Measurements from ENCODE around the gene SCAMP3.
"Not testable (repeated sequence)": the region's sequence is repeated elsewhere in the genome, so short reads cannot be mapped to it uniquely, and the experiment has no call there.

Gene SCAMP3

GRCh38 chr1:155244368-155245162 is 17.6 kb downstream of the SCAMP3 start:
- no peaks in the 10 kb centered on the region for H3K9me3 ChIP-seq (ENCODE audit: control extremely low read depth in 1 of 5, control insufficient read depth in 4 of 5, insufficient read depth in 2 of 5, low read depth in 1 of 5, low read length in 4 of 5)
- DNase-seq, result peak; percentile 99 to 100 (median 100)
- WGBS (ENCODE audit: insufficient coverage), result 0% methylated on average over 42 of the region's 53 CpGs
- peak overlapping the region; percentile 28 to 79 (median 74) for H3K4me3 ChIP-seq (ENCODE audit: control insufficient read depth in 1 of 7, extremely low read depth in 1 of 7, insufficient read depth in 4 of 7, low read depth in 2 of 7, low read length in 6 of 7)
- H3K36me3 ChIP-seq (ENCODE audit: control insufficient read depth in 4 of 4, insufficient read depth in 4 of 4, low read length in 3 of 4), result peaks cover 0 to 17% (median 9%) of the 10 kb centered on the region in 4 experiments
- ChIA-PET CTCF (interaction anchor here (1.1 to 2.9 kb wide), 9 partner anchors 17 to 147 kb away, joined by 3 to 14 read pairs (median 5); partner anchors contain the start of genes KRTCAP2, MTX1 and THBS3), POLR2A (interaction anchor here (1.6 kb wide), 1 partner anchor 17 kb away, joined by 9 read pairs; no protein-coding TSS in a partner anchor)
- H3K4me1 ChIP-seq (ENCODE audit: control extremely low read depth in 1 of 4, control insufficient read depth in 4 of 4, insufficient read depth in 4 of 4, low read length in 3 of 4), result peaks cover 6 to 41% (median 32%) of the 10 kb centered on the region in 4 experiments
- no peaks in the 10 kb centered on the region for H3K27me3 ChIP-seq (replicated peaks in 2 of 5; ENCODE audit: control insufficient read depth in 4 of 5, insufficient read depth in 5 of 5, low read length in 4 of 5)
- H3K27ac ChIP-seq (ENCODE audit: insufficient read depth in 1 of 2, low read depth in 1 of 2, low read length in 2 of 2, poor library complexity in 1 of 2, severe bottlenecking in 2 of 2), result peak overlapping the region; percentile 33 to 77

- Histone ChIP-seq H3K27ac (ENCODE audit: insufficient read depth in 1 of 2, low read depth in 1 of 2, low read length in 2 of 2, poor library complexity in 1 of 2, severe bottlenecking in 2 of 2) (peak overlapping the region in 1 of 2 experiments; percentile 77), H3K4me3 (ENCODE audit: control insufficient read depth in 1 of 7, extremely low read depth in 1 of 7, insufficient read depth in 4 of 7, low read depth in 2 of 7, low read length in 6 of 7) (peak overlapping the region in 3 of 7 experiments; percentile 78 to 79 (median 78))
Observed at GRCh38 chr1:155242805-155243358, 19.3 kb downstream of the SCAMP3 start.

GRCh38 chr1:155241841-155242264 is 20.3 kb downstream of the SCAMP3 start:
- H3K4me1 ChIP-seq (ENCODE audit: control extremely low read depth in 1 of 4, control insufficient read depth in 4 of 4, insufficient read depth in 4 of 4, low read length in 3 of 4), result peaks cover 6 to 39% (median 32%) of the 10 kb centered on the region in 4 experiments
- ChIA-PET POLR2A (no interaction called here), CTCF (interaction anchor here (0.7 to 3.6 kb wide), 5 partner anchors 9 to 76 kb away, joined by 3 to 19 read pairs (median 4); partner anchors contain the start of genes MTX1 and THBS3)
- no peaks in the 10 kb centered on the region for H3K9me3 ChIP-seq (ENCODE audit: control extremely low read depth in 1 of 5, control insufficient read depth in 4 of 5, insufficient read depth in 2 of 5, low read depth in 1 of 5, low read length in 4 of 5)
- H3K27ac ChIP-seq (ENCODE audit: insufficient read depth in 1 of 2, low read depth in 1 of 2, low read length in 2 of 2, poor library complexity in 1 of 2, severe bottlenecking in 2 of 2), result peak overlapping the region in 1 of 2 experiments; percentile 1
- peak in 1 of 3 donors; percentile 30 for DNase-seq
- H3K36me3 ChIP-seq (ENCODE audit: control insufficient read depth in 4 of 4, insufficient read depth in 4 of 4, low read length in 3 of 4), result peaks cover 2 to 17% (median 12%) of the 10 kb centered on the region in 4 experiments
- H3K27me3 ChIP-seq (replicated peaks in 2 of 5; ENCODE audit: control insufficient read depth in 4 of 5, insufficient read depth in 5 of 5, low read length in 4 of 5), result no peaks in the 10 kb centered on the region
- WGBS (ENCODE audit: insufficient coverage), result 75% methylated on average over 4 of the region's 4 CpGs
- no peak overlapping the region for H3K4me3 ChIP-seq (ENCODE audit: control insufficient read depth in 1 of 7, extremely low read depth in 1 of 7, insufficient read depth in 4 of 7, low read depth in 2 of 7, low read length in 6 of 7)

More at GRCh38 chr1:155242805-155243358, 19.3 kb downstream of the SCAMP3 start:
- H3K9me3 ChIP-seq (ENCODE audit: control extremely low read depth in 1 of 5, control insufficient read depth in 4 of 5, insufficient read depth in 2 of 5, low read depth in 1 of 5, low read length in 4 of 5), result no peaks in the 10 kb centered on the region
- POLR2A ChIA-PET, result no interaction called here
- peaks cover 0 to 18% (median 11%) of the 10 kb centered on the region in 4 experiments for H3K36me3 ChIP-seq (ENCODE audit: control insufficient read depth in 4 of 4, insufficient read depth in 4 of 4, low read length in 3 of 4)
- CTCF ChIA-PET, result interaction anchor here (0.7 to 3.6 kb wide), 5 partner anchors 8 to 145 kb away, joined by 3 to 19 read pairs (median 7); partner anchors contain the start of genes MTX1 and THBS3
- no peaks in the 10 kb centered on the region for H3K27me3 ChIP-seq (replicated peaks in 2 of 5; ENCODE audit: control insufficient read depth in 4 of 5, insufficient read depth in 5 of 5, low read length in 4 of 5)
- no peak for DNase-seq
- WGBS (ENCODE audit: insufficient coverage), result 93% methylated on average over 2 of the region's 3 CpGs
- H3K4me1 ChIP-seq (ENCODE audit: control extremely low read depth in 1 of 4, control insufficient read depth in 4 of 4, insufficient read depth in 4 of 4, low read length in 3 of 4), result peaks cover 6 to 39% (median 32%) of the 10 kb centered on the region in 4 experiments

DNA sequence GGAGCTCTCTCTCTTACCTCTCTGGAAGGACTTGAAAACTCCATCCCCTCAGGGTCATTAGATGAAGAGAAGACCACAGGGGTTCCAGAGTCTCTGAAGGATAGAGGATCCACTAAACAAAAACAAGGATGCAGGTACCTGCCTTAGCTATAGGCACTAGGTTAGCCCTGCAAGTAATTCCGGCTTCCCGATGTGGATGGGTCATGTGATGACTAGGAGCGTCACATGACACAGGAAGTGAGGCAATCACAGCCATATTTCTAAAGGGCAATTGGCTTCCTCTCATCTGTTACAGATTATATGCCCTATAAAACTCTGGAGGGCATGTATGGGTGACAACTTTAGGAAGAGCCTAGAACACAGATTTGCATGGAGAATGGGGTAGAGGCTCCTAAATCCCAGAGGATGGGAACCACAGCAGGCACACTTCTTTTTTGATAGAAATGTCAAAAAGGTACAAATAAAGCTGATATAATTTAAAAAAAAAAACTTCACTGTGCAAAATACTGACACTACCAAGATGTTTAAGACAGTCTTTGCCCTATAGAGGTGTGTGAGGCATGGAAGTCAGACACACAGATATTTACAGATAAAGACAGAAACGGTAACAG is 21.0 kb downstream of the SCAMP3 start:
- H3K36me3 ChIP-seq (ENCODE audit: control insufficient read depth in 4 of 4, insufficient read depth in 4 of 4, low read length in 3 of 4), result peaks cover 6 to 23% (median 13%) of the 10 kb centered on the region in 4 experiments
- WGBS (ENCODE audit: insufficient coverage), result 23% methylated on average over 3 of the region's 4 CpGs
- ChIA-PET CTCF (interaction anchor here (1.1 to 3.6 kb wide), 6 partner anchors 10 to 75 kb away, joined by 3 to 19 read pairs (median 3); partner anchors contain the start of genes KRTCAP2 and THBS3), POLR2A (interaction anchor here (0.6 kb wide), 1 partner anchor 301 kb away, joined by 3 read pairs; no protein-coding TSS in a partner anchor)
- no peaks in the 10 kb centered on the region for H3K27me3 ChIP-seq (replicated peaks in 2 of 5; ENCODE audit: control insufficient read depth in 4 of 5, insufficient read depth in 5 of 5, low read length in 4 of 5)
- H3K4me3 ChIP-seq (ENCODE audit: control insufficient read depth in 1 of 7, extremely low read depth in 1 of 7, insufficient read depth in 4 of 7, low read depth in 2 of 7, low read length in 6 of 7), result peak overlapping the region in 6 of 7 experiments; percentile 59 to 85 (median 64)
- peak overlapping the region in 1 of 2 experiments; percentile 75 for H3K27ac ChIP-seq (ENCODE audit: insufficient read depth in 1 of 2, low read depth in 1 of 2, low read length in 2 of 2, poor library complexity in 1 of 2, severe bottlenecking in 2 of 2)
- H3K9me3 ChIP-seq (ENCODE audit: control extremely low read depth in 1 of 5, control insufficient read depth in 4 of 5, insufficient read depth in 2 of 5, low read depth in 1 of 5, low read length in 4 of 5), result no peaks in the 10 kb centered on the region
- peaks cover 6 to 39% (median 32%) of the 10 kb centered on the region in 4 experiments for H3K4me1 ChIP-seq (ENCODE audit: control extremely low read depth in 1 of 4, control insufficient read depth in 4 of 4, insufficient read depth in 4 of 4, low read length in 3 of 4)
- DNase-seq, result peak; percentile 75 to 86 (median 85)

GRCh38 chr1:155236451-155236850 is 25.7 kb downstream of the SCAMP3 start:
- ChIA-PET CTCF (no interaction called here), POLR2A (no interaction called here)
- H3K4me3 ChIP-seq (ENCODE audit: control insufficient read depth in 1 of 7, extremely low read depth in 1 of 7, insufficient read depth in 4 of 7, low read depth in 2 of 7, low read length in 6 of 7), result no peak overlapping the region
- peaks cover 0 to 14% (median 7%) of the 10 kb centered on the region in 4 experiments for H3K4me1 ChIP-seq (ENCODE audit: control extremely low read depth in 1 of 4, control insufficient read depth in 4 of 4, insufficient read depth in 4 of 4, low read length in 3 of 4)
- DNase-seq, result no peak
- no peaks in the 10 kb centered on the region for H3K27me3 ChIP-seq (replicated peaks in 2 of 5; ENCODE audit: control insufficient read depth in 4 of 5, insufficient read depth in 5 of 5, low read length in 4 of 5)
- H3K9me3 ChIP-seq (ENCODE audit: control extremely low read depth in 1 of 5, control insufficient read depth in 4 of 5, insufficient read depth in 2 of 5, low read depth in 1 of 5, low read length in 4 of 5), result no peaks in the 10 kb centered on the region
- no peak overlapping the region for H3K27ac ChIP-seq (ENCODE audit: insufficient read depth in 1 of 2, low read depth in 1 of 2, low read length in 2 of 2, poor library complexity in 1 of 2, severe bottlenecking in 2 of 2)
- H3K36me3 ChIP-seq (ENCODE audit: control insufficient read depth in 4 of 4, insufficient read depth in 4 of 4, low read length in 3 of 4), result peaks cover 6 to 32% (median 16%) of the 10 kb centered on the region in 4 experiments
- WGBS (ENCODE audit: insufficient coverage), result no CpG with 5 or more reads among the region's 5 CpGs

DNA sequence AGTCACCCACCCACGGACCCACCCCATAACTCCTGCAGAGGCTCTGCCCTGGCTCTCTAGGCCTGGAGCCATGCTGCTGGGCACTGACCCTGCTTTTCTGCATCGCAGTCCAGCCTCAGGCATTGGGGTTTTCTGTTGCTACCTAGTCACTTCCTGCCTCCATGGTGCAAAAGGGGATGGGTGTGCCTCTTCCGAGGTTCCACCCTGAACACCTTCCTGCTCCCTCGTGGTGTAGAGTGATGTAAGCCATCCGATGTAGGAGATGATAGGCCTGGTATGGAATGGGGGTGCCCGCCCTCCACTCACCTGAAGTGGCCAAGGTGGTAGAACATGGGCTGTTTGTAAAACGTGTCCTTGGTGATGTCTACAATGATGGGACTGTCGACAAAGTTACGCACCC is 26.8 kb downstream of the SCAMP3 start:
- H3K27ac ChIP-seq (ENCODE audit: insufficient read depth in 1 of 2, low read depth in 1 of 2, low read length in 2 of 2, poor library complexity in 1 of 2, severe bottlenecking in 2 of 2); H3K4me1 ChIP-seq (ENCODE audit: control extremely low read depth in 1 of 4, control insufficient read depth in 4 of 4, insufficient read depth in 4 of 4, low read length in 3 of 4); POLR2A ChIA-PET; H3K4me3 ChIP-seq (ENCODE audit: control insufficient read depth in 1 of 7, extremely low read depth in 1 of 7, insufficient read depth in 4 of 7, low read depth in 2 of 7, low read length in 6 of 7); H3K27me3 ChIP-seq (replicated peaks in 2 of 5; ENCODE audit: control insufficient read depth in 4 of 5, insufficient read depth in 5 of 5, low read length in 4 of 5); DNase-seq; H3K9me3 ChIP-seq (ENCODE audit: control extremely low read depth in 1 of 5, control insufficient read depth in 4 of 5, insufficient read depth in 2 of 5, low read depth in 1 of 5, low read length in 4 of 5): not testable (repeated sequence)
- CTCF ChIA-PET, result interaction anchor here (0.7 kb wide), 1 partner anchor 15 kb away, joined by 3 read pairs; no protein-coding TSS in a partner anchor
- whole genome bisulfite sequencing (ENCODE audit: insufficient coverage), result 94% methylated on average over 3 of the region's 9 CpGs
- peaks cover 6 to 32% (median 16%) of the 10 kb centered on the region in 4 experiments for H3K36me3 ChIP-seq (ENCODE audit: control insufficient read depth in 4 of 4, insufficient read depth in 4 of 4, low read length in 3 of 4)

Data from common myeloid progenitor, CD34-positive (primary cell).